A172 (cell line): ENCODE results near the gene UST. TPM values are rescaled to one million over a fixed set of nuclear protein-coding genes. Genes with fewer than 3 reads are reported as not detected.
"Not testable (repeated sequence)": the region's sequence is repeated elsewhere in the genome, so short reads cannot be mapped to it uniquely, and the experiment has no call there.

ENCODE experiments used
- DNase-seq: peaks from one replicate; pipeline ENCODE4 v3.0.0-alpha.2; 2015; ENCODE audit warnings: low spot score
- total RNA-seq: library from RNA; depleted of rRNA; stranded (reverse); fragments of >200 nt; shearing (Covaris generic); gene quantifications from 2 replicates; pipeline ENCODE4 v1.2.3, GENCODE V29; 2014

Gene UST
- total RNA-seq, 1 experiment from 2014 or later = 2.6 TPM

DNA sequence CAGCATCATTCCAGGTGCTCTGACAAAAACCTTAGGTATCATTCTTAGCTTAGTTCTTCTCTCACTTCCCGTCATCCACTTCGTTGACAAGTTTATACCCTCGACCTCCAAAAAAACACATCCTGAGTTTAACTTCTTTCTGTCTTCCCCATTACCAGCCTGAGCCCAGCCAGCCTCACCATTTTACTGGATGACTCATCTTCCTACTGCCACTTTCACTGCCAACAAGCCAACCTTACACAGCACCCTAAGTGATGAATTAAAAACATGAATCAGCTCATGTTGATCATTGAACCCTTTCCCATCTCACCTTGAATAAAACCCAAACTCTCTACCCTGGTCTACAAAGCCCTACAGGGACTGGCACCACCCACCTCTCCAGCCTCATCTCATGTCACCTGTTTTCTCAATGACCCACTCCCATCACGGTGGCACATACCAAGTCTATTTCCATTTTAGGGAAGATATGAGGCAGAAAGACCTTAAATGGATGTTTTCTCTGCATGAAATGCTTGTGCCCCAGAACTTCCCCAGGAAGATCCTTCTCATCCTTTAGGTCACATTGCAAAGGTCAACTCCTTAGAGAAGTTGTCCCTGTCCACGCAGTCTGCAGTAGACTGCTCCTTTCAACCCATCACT lies 9.9 kb upstream of the UST start:
- peak; percentile 45 for DNase-seq

DNA sequence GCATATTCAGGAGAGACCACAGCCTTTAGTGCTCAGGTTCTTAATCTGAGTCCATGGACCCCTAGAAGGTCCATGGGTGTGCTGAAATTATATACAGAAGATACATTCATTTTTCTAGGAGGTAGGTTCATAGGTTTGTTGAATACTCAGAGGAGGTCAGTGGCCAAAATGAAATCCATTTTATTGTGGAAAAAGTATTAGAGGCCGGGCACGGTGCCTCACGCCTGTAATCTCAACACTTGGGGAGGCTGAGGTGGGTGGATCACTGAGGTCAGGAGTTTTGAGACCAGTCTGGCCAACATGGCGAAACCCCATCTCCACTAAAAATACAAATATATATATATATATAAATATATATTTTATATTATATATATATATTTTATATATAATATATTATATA lies 9.0 kb upstream of the UST start:
- DNase-seq = no peak

DNA sequence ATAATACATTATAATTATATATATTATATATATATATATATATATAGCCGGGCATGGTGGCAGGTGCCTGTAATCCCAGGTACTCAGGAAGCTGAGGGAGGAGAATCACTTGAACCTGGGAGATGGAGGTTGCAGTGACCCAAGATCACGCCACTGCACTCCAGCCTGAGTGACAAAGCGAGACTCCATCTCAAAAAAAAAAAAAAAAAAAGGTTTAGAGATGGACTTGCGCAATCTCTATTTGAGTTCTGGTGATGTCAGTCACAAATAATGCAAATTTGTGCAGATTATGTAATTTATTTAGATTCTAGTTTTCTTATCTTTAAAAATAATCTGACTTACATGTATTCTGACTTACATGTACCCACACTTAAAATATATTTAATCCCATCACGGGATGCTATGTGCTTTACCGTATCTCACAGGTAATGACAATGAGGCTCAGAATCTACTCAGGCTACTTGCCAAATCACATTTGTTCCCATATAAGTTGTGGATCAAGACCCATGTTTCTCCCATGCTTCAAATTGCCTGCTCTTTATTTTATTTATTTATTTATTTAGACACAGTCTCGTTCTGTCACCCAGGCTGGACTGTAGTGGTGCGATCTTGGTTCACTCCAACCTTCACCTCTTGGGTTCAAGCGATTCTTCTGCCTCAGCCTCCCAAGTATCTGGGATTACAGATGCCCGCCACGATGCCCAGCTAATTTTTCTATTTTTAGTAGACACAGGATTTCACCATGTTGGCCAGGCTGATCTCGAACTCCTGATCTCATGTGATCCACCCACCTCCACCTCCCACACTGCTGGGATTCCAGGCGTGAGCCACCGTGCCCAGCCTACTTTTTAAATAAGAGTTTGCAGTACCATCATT lies 7.6 kb upstream of the UST start:
- DNase-seq = no peak

DNA sequence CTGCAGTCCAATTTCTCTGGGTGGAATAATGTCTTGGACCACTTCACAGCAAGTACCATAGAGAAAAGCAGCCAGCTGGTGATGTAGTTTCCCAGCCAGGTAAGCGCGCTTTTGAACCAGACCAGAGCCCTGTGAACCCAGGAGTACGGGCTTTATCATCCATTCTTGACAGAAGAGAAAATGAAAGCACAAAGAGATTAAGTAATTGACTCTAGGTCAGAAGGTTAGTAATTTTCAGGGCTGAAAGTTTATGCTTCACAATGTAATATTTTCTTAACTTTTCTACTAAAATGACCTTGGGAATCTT lies 7.1 kb upstream of the UST start:
- DNase-seq = no peak

DNA sequence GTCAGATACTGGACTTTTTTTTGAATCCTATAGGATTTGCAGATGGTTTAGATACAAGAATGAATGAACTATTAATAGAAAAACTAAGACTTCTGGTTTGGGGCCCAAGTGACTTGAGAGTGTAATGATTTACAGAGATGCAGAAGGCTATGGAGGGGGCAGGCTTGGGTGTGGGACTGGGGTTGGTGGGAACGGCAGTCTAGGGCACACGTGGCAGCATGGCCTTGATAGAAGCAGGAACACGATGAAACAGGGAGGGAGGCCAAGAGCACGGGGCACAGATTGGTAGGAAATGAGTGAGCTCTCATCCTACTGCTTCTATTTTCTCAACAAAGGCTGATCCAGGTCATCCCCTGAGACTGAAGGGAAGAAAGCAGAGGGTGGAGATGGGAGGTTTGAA lies 3.4 kb upstream of the UST start:
- DNase-seq = no peak

- DNase-seq = no peak
These were observed 904 bp upstream of the UST start for GRCh38 chr6:148745926-148746325.

DNA sequence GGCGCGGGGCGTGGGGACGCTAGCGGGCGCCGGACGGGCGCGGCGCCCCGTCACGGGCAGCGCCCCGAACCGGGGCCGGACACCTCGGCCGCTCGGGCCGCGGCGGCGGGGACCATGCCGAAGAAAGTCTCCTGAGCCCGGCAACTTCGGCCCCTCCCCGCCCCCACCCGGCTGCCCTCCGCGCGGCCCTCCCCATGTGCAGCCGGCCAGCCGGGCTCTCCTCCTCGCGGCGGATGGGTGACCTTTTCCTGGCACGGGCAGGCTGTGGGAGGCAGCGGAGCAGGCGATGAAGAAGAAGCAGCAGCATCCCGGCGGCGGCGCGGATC lies 278 bp downstream of the UST start:
- no peak for DNase-seq

DNA sequence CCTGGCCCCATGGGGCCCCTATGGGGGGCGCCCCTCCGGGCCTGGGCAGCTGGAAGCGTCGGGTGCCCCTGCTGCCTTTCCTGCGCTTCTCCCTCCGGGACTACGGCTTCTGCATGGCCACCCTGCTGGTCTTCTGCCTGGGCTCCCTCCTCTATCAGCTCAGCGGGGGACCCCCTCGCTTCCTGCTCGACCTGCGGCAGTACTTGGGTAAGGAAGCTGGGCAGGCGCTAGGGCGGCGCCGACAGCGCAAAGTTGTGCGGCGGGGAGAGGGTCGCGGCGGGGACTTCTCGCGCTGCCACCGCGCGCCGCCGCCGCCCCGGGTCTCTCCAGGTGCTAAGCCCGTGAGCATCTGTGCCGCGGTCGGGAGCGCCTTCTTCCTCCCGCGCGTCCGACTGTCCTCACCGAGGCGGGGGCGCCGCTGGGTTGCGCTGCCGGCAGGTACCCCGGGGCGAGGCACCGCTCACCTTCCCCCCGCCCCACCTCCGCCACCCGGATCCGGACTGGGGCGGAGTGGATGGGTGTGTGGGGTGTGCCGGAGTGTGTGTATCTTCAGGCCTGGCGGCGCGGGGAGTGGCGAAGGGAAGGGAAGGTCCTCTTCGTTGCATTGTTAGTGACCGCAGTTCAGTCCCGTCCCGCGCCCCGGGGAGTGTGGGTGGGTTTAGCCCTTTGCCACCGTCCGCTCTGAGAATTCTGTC lies 788 bp downstream of the UST start:
- no peak for DNase-seq

DNA sequence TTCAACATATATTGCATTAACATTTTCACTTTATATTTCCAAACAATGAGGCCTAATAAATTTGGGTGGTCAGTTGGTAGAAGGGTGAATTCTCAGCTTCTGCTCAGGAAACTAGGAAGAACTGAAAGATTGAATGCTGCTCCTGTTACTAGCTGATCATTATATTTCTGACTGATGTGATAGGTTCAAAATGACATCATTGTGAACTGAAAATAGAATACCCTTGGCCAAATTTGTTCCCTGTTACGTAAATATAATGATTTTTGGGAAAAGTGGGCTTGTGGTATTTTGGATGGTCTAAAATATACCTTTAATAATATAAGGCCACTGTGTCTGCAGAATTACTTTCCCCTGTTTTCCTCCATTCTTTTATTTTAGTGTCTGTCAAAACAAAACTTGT lies 2.8 kb downstream of the UST start:
- no peak for DNase-seq

DNA sequence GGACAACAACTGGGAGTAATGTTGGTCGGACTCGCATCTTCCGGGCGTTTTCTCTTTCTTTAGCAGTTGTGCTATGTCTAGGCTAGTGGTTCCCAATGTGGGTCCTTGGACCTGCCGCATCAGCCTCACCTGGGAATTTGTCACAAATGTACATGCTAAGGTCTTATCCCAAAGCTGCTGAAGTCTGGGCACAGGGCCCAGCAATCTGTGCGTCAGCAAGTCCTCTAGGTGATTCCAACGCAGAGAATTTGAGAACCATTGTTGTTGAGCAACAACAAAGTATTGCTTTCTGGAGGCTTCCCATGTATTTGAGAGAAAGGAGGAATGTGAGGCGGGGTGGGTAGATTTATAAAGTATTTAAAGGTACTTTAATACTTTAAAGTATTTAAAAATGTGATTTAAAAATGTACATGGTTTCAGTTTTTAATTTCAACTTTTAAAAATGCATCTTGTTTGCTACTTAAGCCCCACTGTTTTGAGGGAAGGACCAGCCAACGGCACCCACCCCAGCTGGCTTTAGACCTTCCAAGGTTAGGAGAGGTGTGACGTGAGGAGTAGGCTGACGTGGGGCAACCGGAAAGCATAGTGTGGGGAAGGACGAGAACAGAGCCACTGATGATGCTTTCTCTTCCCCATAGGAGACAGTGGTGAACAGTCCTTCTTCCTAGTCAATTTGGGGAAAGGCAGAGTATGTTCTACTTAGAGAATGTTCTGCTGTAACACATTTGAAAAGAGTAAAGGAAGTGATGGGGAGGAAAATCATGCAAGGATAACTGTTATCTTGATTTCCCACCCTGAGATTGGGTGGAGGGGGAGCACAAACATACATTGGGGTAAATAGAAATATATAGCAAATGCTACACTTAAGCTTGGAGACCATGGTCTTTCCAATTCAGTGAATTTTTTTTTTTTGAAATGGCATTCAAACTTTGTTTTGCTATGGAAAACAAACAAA lies 4.3 kb downstream of the UST start:
- DNase-seq = no peak

DNA sequence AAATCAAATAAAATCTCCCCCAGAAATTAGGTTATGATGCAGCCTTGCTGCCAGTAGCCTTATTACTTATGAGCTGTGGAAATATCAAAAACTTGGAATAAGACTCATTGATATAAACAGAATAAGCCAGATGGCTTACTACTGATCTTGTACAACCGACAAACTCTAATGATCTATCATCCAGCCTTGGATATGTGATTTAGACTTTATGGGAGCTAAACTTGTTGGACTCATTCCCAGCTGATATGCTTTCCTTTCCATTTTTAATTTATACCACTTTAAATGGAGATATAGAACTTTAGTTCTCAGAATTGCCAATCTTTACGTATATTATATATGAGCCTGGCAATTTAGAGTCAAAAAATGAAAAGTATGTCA lies 5.0 kb downstream of the UST start:
- DNase-seq = no peak

DNA sequence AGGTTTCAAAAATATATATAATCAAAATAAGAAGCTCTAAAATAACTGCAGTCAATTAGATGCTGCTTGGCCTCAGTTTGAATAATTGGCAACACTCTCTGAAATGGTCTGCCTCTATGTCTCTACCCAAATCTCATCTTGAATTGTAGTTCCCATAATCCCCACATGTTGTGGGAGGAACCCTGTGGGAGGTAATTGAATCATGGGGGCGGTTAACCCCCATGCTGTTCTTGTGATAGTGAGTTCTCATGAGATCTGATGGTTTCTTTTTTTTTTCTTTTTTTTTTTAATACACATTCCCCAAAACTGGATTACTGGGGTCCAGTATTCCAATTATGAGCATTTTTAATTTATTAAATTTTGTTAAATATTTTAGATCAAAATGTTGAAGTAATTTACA lies 8.5 kb downstream of the UST start:
- not testable (repeated sequence) for DNase-seq

DNA sequence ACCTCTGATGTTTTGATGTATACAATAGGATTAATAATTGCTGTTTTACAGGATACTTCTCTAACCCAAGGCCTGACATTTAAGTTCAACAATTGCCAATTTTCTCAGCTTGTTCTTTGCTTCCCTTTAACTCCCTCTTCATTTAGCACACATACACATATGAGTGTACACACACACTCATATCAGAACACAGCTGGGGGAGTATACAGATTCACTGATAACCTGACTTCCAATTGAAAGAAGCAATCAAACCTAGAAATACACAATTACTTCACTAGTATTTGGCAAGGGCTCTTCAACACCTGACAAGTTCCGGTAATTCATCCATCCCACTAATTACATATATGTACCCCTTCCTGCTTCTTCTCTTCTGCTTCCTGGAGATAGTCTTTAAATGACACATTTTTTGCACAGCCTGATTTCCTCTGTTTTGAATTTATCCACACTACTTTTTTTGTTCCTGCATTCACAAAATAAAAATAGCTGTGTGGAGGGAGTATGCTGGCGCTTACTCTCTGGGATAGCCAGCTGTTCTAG lies 11.2 kb downstream of the UST start:
- DNase-seq = no peak

DNA sequence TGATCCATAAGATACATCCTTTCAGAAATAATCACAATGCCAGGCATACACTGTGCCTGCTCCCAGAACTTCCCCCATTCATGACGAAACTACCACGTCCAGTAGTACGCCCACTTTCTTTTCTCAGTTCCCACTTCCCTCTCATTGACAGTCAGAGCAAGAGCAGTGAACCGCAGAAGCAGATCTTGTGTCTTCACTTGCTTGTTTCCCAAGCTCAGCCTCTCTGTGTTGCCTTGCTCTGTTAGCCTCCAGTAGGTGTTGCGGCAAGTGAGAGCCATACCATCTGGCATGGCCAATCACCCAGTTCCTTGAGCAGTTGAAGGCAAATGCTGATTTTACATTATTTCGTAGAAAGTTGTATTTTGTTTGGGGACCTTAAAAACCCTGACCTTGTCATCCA lies 11.7 kb downstream of the UST start:
- DNase-seq = no peak

- no peak for DNase-seq
These were observed 13.4 kb downstream of the UST start for GRCh38 chr6:148760258-148760534.

- peak; percentile 42 for DNase-seq
These were observed 14.0 kb downstream of the UST start for GRCh38 chr6:148760568-148761526.

DNA sequence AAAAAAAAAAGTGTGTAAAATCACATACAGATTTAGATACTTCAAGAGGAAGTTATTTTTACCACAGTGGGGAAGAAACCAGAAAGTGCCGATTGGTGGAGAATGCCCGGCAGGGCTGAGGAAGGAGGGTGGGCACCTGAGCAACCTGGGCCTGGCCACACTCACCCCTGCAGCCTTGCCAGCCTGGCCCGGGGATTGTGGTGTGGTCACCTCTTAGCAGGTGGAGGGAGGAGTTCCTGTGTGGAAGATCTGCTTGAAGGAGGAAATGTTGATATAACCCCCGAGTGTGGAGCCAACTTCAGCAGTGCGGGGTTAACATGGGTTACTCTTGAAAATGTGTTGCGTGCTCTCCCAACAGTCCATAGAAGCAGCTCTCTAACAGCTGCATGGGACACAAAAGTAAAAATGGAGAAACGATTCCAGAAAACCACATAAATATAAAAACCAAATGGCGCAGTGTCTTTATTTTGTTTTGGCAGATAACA lies 14.7 kb downstream of the UST start:
- no peak for DNase-seq

GRCh38 chr6:148762231-148762630 lies 15.4 kb downstream of the UST start:
- no peak for DNase-seq

GRCh38 chr6:148764259-148765020 lies 17.6 kb downstream of the UST start:
- DNase-seq = not testable (repeated sequence)
